ENCODE measurements around the gene MYOM3. TPM values are rescaled to one million over a fixed set of nuclear protein-coding genes. Genes with fewer than 3 reads are reported as not detected.
"Not testable (repeated sequence)": the region's sequence is repeated elsewhere in the genome, so short reads cannot be mapped to it uniquely, and the experiment has no call there.

Gene MYOM3
- total and polyA plus RNA-seq, 4 donors, result 0.59 to 1.9 (median 0.95) TPM

GRCh38 chr1:24032981-24033380, 79.0 kb downstream of the MYOM3 start:
- ATAC-seq (ENCODE audit: low FRiP score) (no peak), DNase-seq (no peak)
- Histone ChIP-seq H3K36me3 (ENCODE audit: control insufficient read depth in 1 of 2, insufficient read depth in 2 of 2, low read length in 1 of 2) (no peaks in the 10 kb centered on the region), H3K4me1 (ENCODE audit: control insufficient read depth in 1 of 2, insufficient read depth in 2 of 2, low read length in 2 of 2) (peaks cover 0 to 2% of the 10 kb centered on the region in 2 donors), H3K4me3 (ENCODE audit: low read length in 2 of 2) (no peak overlapping the region), H3K27me3 (ENCODE audit: control insufficient read depth in 1 of 2, insufficient read depth in 2 of 2, low read length in 1 of 2) (no peaks in the 10 kb centered on the region), H3K27ac (ENCODE audit: low read depth in 1 of 2, low read length in 2 of 2) (no peak overlapping the region), H3K9me3 (ENCODE audit: control insufficient read depth, low read length) (no peaks in the 10 kb centered on the region)
- intact Hi-C loops (cut with DNase I), result no loop called here
- 45 to 48% methylated on average over 5 of the region's 5 CpGs for WGBS, 2 donors

- intact Hi-C loops (cut with DNase I); H3K4me3 ChIP-seq (ENCODE audit: low read length in 2 of 2); DNase-seq; H3K27ac ChIP-seq (ENCODE audit: low read depth in 1 of 2, low read length in 2 of 2); H3K36me3 ChIP-seq (ENCODE audit: control insufficient read depth in 1 of 2, insufficient read depth in 2 of 2, low read length in 1 of 2); H3K9me3 ChIP-seq (ENCODE audit: control insufficient read depth, low read length); H3K4me1 ChIP-seq (ENCODE audit: control insufficient read depth in 1 of 2, insufficient read depth in 2 of 2, low read length in 2 of 2); ATAC-seq (ENCODE audit: low FRiP score); H3K27me3 ChIP-seq (ENCODE audit: control insufficient read depth in 1 of 2, insufficient read depth in 2 of 2, low read length in 1 of 2): not testable (repeated sequence)
- WGBS, 2 donors, result 87 to 90% methylated on average over 7 of the region's 7 CpGs
Measured at GRCh38 chr1:24030976-24031516, 80.9 kb downstream of the MYOM3 start.

- ATAC-seq (ENCODE audit: low FRiP score) (peak; percentile 80), DNase-seq (no peak)
- WGBS, 2 donors, result 71 to 75% methylated on average over 4 of the region's 4 CpGs
- Histone ChIP-seq H3K4me1 (ENCODE audit: control insufficient read depth in 1 of 2, insufficient read depth in 2 of 2, low read length in 2 of 2) (no peaks in the 10 kb centered on the region), H3K36me3 (ENCODE audit: control insufficient read depth in 1 of 2, insufficient read depth in 2 of 2, low read length in 1 of 2) (no peaks in the 10 kb centered on the region), H3K9me3 (ENCODE audit: control insufficient read depth, low read length) (no peaks in the 10 kb centered on the region), H3K27ac (ENCODE audit: low read depth in 1 of 2, low read length in 2 of 2) (no peak overlapping the region), H3K4me3 (ENCODE audit: low read length in 2 of 2) (no peak overlapping the region), H3K27me3 (ENCODE audit: control insufficient read depth in 1 of 2, insufficient read depth in 2 of 2, low read length in 1 of 2) (no peaks in the 10 kb centered on the region)
- intact Hi-C loops (cut with DNase I), result loop anchor here in 1 of 2 donors (5.0 kb wide), 2 partner anchors 71 to 106 kb away; partner anchors contain the start of gene PNRC2
Measured at GRCh38 chr1:24027838-24028468, 84.0 kb downstream of the MYOM3 start.

- Histone ChIP-seq H3K4me1 (ENCODE audit: control insufficient read depth in 1 of 2, insufficient read depth in 2 of 2, low read length in 2 of 2) (peaks cover 2 to 6% of the 10 kb centered on the region in 2 donors), H3K9me3 (ENCODE audit: control insufficient read depth, low read length) (no peaks in the 10 kb centered on the region), H3K27ac (ENCODE audit: low read depth in 1 of 2, low read length in 2 of 2) (peak overlapping the region in 1 of 2 donors; percentile 90), H3K36me3 (ENCODE audit: control insufficient read depth in 1 of 2, insufficient read depth in 2 of 2, low read length in 1 of 2) (no peaks in the 10 kb centered on the region), H3K4me3 (ENCODE audit: low read length in 2 of 2) (no peak overlapping the region), H3K27me3 (ENCODE audit: control insufficient read depth in 1 of 2, insufficient read depth in 2 of 2, low read length in 1 of 2) (no peaks in the 10 kb centered on the region)
- DNase-seq (peak in 1 of 2 donors; percentile 54), ATAC-seq (ENCODE audit: low FRiP score) (no peak)
- intact Hi-C loops (cut with DNase I), result loop anchor here in 1 of 2 donors (5.0 kb wide), 2 partner anchors 40 to 155 kb away; partner anchors contain the start of genes FUCA1 and SRSF10
- 57% methylated on average over 4 of the region's 4 CpGs for WGBS, 2 donors
Measured at GRCh38 chr1:24022581-24023361, 89.2 kb downstream of the MYOM3 start.

DNA sequence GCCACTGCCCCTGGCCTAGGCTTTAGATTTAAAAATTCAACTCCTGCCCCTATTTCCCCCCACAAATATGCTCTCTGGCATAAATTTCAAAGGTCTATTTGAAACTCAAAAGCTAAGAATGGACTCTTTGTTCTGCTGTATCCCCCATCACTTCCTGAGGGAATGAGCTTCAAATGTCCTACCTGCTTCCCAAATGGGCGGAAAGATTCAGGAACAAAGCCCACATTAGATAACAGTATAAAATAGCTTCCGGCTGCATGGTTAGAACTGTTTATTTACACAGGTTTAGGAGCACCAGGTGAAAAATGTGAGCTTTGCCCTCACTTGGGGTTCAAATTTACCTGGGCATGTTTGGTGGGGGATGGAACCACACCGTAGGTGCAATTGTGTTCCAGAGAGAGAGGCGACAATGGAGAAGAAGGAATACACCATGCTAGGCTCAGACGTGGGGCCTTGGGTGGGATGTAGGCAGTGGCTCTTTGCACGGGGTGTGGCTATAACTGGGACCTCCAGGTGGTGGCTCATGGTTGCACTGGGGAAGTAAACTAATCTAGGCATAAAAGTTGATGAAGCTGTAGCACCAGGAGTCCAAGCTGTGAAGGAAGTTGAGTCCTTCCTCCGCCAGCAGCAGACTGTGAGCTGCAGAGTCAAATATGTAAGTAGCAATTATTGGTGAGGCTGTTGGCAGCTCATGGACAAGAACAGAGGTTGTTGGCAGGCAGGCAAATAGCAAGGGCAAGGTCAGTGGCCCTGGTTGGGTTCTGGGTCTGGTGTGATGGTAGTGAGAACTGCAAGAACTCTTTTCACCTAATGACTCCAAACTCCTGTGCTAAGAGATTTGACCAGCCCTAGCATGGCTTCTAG, 90.3 kb downstream of the MYOM3 start:
- no peak overlapping the region for H3K4me3 ChIP-seq (ENCODE audit: low read length in 2 of 2)
- H3K27ac ChIP-seq (ENCODE audit: low read depth in 1 of 2, low read length in 2 of 2), result peak overlapping the region; percentile 2 to 90

GRCh38 chr1:24020470-24020869, 91.5 kb downstream of the MYOM3 start:
- Histone ChIP-seq H3K9me3 (ENCODE audit: control insufficient read depth, low read length) (no peaks in the 10 kb centered on the region), H3K36me3 (ENCODE audit: control insufficient read depth in 1 of 2, insufficient read depth in 2 of 2, low read length in 1 of 2) (no peaks in the 10 kb centered on the region), H3K4me1 (ENCODE audit: control insufficient read depth in 1 of 2, insufficient read depth in 2 of 2, low read length in 2 of 2) (peaks cover 2 to 6% of the 10 kb centered on the region in 2 donors), H3K4me3 (ENCODE audit: low read length in 2 of 2) (no peak overlapping the region), H3K27me3 (ENCODE audit: control insufficient read depth in 1 of 2, insufficient read depth in 2 of 2, low read length in 1 of 2) (no peaks in the 10 kb centered on the region), H3K27ac (ENCODE audit: low read depth in 1 of 2, low read length in 2 of 2) (peak overlapping the region; percentile 34 to 97)
- ATAC-seq (ENCODE audit: low FRiP score), result no peak
- intact Hi-C loops (cut with DNase I), result loop anchor here in 1 of 2 donors (5.0 kb wide), 2 partner anchors 38 to 153 kb away; partner anchors contain the start of genes FUCA1 and SRSF10
- WGBS, 2 donors, result 35 to 37% methylated on average over 3 of the region's 3 CpGs
- DNase-seq, result no peak

More for the DNA sequence above, 90.3 kb downstream of the MYOM3 start:
- peaks cover 2 to 6% of the 10 kb centered on the region in 2 donors for H3K4me1 ChIP-seq (ENCODE audit: control insufficient read depth in 1 of 2, insufficient read depth in 2 of 2, low read length in 2 of 2)
- H3K9me3 ChIP-seq (ENCODE audit: control insufficient read depth, low read length), result no peaks in the 10 kb centered on the region
- WGBS, 2 donors, result 79 to 82% methylated on average over 7 of the region's 7 CpGs
- DNase-seq, result no peak
- no peak for ATAC-seq (ENCODE audit: low FRiP score)
- intact Hi-C loops (cut with DNase I), result loop anchor here in 1 of 2 donors (5.0 kb wide), 2 partner anchors 39 to 154 kb away; partner anchors contain the start of genes FUCA1 and SRSF10
- H3K36me3 ChIP-seq (ENCODE audit: control insufficient read depth in 1 of 2, insufficient read depth in 2 of 2, low read length in 1 of 2), result no peaks in the 10 kb centered on the region
- no peaks in the 10 kb centered on the region for H3K27me3 ChIP-seq (ENCODE audit: control insufficient read depth in 1 of 2, insufficient read depth in 2 of 2, low read length in 1 of 2)

DNA sequence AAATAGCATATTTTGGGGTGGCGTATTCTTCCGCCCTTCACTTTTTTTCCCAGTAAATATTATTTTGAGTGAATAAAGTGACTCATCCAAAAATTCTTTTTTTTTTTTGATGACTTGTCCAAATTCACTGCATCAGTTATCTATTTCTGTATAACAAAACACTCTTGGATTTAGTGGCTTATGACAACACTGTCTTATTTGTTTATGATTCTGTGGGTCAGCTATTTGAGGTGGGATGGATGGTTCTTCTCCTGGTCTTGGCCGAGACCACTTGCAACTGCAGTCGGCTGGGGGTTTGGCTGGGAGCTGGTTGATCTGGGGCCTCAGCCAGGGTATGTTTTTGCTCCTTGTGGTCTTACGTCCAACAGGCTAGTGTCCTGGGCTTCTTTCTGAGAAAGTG, 91.9 kb downstream of the MYOM3 start:
- no peaks in the 10 kb centered on the region for H3K9me3 ChIP-seq (ENCODE audit: control insufficient read depth, low read length)

More for the DNA sequence above, 91.9 kb downstream of the MYOM3 start:
- no peaks in the 10 kb centered on the region for H3K27me3 ChIP-seq (ENCODE audit: control insufficient read depth in 1 of 2, insufficient read depth in 2 of 2, low read length in 1 of 2)
- H3K4me3 ChIP-seq (ENCODE audit: low read length in 2 of 2), result no peak overlapping the region
- peak overlapping the region; percentile 50 to 97 for H3K27ac ChIP-seq (ENCODE audit: low read depth in 1 of 2, low read length in 2 of 2)
- DNase-seq, result peak; percentile 71 to 74
- H3K36me3 ChIP-seq (ENCODE audit: control insufficient read depth in 1 of 2, insufficient read depth in 2 of 2, low read length in 1 of 2), result no peaks in the 10 kb centered on the region
- WGBS, 2 donors, result 3 to 7% methylated on average over 5 of the region's 5 CpGs
- intact Hi-C loops (cut with DNase I), result loop anchor here in 1 of 2 donors (5.0 kb wide), 2 partner anchors 38 to 153 kb away; partner anchors contain the start of genes FUCA1 and SRSF10
- peak; percentile 54 for ATAC-seq (ENCODE audit: low FRiP score)
- H3K4me1 ChIP-seq (ENCODE audit: control insufficient read depth in 1 of 2, insufficient read depth in 2 of 2, low read length in 2 of 2), result peaks cover 2 to 6% of the 10 kb centered on the region in 2 donors
